UCSD-AML1 (cell line): ENCODE measurements around the gene PTPRC.
A peak's percentile ranks its signal among the peaks of the same experiment; 100 is the strongest.

ENCODE experiments used
- DNase-seq: peaks from one replicate; lab custom pipeline; 2025; ENCODE audit not compliant: unreplicated experiment; lab: John Stamatoyannopoulos, UW

The PTPRC gene

DNA sequence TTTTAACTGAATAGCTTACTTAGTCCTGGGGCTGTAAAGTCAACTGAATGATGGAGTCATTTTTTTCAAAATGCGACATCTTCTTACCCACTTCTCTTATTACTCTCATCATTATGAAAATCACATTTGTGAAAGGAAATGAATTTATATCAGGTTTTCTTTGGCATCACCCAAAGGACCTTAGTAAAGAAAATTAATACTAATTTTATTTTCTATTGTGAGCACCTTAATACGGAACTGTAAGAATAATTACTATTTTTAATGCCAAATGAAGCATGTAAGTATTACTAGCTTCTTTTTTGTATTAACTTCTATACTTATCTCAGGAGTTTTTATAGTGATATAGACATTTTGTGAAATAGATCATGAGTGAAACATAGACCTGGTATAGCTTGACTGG lies 30.9 kb downstream of the PTPRC start:
- no peak for DNase-seq

DNA sequence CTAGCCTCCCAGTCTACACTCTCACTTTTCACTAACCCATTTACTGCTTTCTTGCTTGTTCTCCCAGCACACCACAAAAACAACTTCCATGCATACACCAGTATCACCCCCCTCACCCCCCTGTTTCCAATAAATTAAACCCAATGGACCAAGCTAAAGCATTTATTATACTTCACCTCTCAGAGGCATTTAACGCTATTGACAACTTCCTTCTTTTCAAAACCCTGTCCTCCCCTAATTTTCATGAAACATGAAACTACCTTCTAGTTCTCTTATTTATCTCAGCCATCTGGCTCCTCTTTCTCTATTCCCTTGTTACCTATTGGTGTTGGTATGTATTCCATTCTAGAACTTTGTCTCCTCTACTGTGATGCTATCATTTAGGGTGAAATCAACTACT lies 32.3 kb downstream of the PTPRC start:
- DNase-seq, result no peak

DNA sequence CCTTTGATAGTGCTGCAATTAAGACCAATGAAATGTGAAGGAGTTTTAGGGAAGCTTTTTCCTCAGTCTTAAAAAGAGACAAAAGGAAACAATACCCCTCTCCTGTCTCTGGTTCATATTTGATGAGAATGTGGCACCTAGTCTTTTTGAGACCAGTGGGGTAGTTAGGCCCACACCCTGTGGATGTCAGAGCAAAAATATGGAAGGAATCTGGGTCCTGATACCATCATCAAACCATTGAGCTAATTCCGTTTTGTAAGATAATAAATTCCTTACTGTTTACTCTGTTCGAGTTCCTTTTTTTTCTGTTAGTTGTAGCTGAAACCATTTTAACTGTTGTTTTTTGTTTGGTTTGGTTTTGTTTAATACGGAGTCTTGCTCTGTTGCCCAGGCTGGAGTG lies 33.3 kb downstream of the PTPRC start:
- no peak for DNase-seq

DNA sequence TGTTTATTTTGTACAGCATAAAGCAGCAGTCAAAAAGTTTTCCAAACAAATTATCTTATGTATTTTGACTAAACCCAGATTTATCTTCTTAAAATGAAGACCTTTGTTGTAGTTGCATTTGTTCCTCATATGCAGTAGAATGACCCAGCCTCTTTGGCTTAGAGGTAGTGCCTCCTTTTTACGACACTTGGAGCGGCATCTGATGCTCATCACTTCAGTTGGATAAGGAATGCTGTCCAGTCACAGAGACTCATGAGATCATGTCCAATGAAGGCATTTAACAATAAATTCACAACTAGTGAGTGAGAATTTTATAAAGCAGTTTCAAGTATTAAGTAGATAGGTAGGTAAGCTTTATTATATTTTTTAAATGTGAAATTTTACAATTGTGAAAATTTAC lies 35.2 kb downstream of the PTPRC start:
- DNase-seq, result no peak

DNA sequence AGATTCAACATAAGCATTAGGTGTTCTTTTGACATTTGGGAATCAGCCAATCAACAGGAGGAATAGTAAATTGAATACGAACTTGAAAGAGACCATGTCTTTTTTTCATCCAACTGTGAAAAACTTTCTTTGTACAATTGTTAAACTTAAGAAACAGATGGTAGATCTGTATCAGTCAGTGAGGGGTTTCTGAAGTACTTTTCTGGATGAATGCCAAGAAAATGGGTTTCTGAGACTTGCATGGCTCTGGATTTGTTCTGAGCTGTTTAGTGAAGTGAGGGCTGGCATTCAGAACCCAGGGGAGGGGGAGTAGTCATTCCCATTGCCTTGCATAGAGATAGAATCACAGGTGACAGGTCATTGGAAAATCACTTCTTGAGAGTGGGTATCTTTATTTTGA lies 37.4 kb downstream of the PTPRC start:
- DNase-seq, result no peak

DNA sequence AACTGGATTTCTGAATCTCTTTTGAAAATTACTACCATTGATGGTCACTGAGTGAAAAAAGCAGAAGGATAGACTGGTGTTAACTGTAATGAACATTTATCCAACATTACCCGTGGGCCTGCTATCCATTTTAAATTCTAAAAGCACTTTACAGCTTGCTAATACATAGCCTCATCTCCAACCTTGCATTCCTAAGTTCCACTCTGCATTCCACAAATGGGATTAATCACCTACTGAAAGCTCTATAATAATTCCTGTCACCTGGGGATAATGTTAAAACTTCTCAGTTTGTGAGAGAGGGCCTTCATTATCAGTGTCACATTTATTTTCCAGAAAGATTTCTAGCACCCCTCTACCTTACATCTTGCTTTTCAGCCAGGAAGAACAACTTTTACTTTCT lies 38.2 kb downstream of the PTPRC start:
- no peak for DNase-seq

DNA sequence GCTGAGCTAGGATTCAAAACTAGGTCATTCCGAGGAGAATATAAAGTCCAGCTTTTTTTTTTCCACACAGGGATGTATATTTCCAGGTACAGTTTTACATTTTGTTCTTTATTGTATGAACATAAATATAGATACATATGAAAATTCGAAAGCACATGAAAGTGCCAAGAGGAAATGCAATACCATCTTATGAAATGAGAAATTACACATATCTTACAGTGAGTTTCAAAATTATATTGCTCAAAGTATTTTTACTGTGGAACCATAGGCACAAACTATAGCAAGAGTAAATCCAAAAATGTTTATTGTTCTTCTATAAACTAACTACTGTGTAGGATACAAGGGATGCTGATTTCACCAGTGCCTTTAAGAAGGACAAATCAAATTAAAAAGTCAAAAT lies 39.0 kb downstream of the PTPRC start:
- no peak for DNase-seq

DNA sequence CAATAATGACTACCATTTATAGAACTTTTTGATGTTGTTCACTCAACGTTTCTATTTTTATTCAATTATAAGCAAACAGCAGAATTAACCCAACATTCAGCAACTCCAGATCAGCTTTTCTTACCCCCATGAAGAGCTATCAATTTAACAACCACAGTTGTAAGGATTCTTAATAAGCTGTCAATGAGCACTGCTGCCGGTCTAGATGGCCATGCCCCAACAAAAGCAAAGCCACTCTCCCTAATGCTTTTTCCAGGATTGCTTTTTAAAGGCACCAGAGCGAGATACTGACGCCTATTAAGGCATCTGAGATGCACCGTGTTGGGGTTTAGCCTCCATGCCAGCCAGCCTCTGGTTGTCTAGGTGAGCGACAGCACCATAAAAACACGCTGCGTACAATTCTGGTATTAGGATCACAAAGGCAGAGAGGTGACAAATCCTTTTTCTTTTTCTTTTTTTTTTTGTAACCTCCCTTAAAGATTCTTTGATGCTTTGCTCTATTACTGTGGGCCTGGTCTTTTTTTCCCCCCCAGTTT lies 39.5 kb downstream of the PTPRC start:
- DNase-seq, result no peak

DNA sequence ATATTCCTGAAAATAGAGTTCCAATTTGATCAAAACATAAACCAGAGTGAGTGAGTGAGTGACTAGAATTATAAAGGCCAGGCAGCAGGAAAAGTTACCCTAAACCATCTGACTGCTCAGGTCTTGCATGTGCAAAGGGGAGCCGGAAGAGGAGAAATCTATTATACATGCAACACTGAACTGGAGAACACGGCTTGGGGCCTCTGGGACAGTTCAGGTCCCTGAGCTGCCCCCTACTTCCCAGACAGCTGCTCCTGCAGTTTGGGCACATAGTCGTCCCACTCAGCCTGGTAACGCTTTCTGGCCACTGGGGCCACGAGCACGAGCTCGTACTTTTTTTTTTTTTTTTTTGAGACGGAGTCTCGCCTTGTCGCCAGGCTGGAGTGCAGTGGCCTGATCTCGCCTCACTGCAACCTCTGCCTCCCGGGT lies 40.1 kb downstream of the PTPRC start:
- DNase-seq, result peak; percentile 7

DNA sequence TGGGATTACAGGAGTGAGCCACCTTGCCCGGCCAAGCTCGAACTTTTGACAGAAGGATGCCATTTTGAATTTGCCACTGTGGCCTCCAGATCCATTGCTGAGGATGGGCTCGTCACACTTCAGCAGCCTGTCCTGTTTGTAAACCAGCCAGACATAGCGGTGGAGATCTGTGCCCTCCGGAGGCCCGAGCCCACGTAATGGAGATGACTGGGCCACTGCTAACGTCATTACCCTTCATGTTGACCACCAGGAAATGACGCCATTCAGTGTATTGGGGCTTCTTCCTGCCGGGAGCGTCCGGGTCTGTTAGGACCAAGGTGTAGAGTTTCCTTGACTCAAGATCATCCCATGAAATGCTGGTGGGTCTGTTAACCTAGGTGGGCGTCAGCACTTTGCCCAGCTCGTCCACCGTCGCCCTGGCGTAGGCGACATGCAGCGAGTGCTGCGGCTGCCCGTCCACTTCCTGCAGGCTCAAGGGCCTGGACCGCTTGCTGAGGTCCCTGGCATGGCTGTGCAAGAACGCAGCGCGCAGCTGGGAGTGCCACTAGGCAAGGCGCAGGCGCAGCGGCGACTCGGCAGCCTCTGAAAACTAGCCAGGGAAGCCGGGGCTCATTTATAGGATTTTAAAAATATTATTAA lies 40.8 kb downstream of the PTPRC start:
- peak; percentile 5 for DNase-seq

DNA sequence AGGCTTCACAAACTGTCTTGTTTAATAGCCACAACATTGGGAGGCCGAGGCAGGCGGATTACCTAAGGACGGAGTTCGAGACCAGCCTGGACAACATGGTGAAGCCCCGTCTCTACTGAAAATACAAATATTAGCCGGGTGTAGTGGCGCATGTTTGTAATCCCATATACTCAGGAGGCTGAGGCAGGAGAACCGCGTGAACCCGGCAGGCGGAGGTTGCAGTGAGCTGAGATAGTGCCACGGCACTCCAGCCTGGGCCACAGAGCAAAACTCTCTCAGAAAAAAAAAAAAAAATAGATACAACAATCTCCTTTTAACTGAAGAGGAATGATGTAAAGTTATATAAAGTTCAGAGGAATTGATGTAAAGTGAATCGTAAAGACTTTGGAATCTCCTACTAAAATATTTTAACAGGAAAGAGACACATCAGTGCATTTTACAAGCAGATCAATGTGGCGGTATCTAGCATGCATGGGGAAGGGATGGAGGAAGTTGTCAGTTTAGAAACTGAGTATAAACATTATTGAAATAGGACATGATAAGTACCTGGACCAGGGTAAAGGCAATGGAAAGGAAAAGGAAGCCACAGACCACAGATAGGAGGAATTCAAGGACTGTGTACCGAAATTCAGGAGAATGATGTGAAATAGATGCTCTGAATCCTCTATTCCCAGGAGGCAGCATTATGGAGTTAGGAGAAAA lies 41.5 kb downstream of the PTPRC start:
- DNase-seq, result peak; percentile 5

DNA sequence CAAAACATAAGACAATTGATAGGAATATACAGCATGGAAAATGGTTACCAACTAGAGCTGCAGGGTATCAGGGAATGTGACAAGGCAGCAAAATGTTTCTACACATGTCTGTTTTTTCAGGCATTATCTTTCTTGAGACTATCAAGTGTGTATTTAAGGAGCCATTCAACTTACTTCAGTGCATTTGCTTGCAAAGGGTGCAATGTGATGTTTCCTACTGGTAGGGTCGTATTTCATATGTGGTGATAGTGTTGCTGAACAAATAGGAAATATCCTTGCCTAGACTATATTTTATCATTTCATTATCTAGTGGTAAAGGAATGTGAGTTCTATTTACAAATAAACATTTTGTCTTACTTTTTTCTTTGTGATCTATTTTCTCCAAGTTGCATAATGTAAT lies 42.4 kb downstream of the PTPRC start:
- DNase-seq, result no peak

DNA sequence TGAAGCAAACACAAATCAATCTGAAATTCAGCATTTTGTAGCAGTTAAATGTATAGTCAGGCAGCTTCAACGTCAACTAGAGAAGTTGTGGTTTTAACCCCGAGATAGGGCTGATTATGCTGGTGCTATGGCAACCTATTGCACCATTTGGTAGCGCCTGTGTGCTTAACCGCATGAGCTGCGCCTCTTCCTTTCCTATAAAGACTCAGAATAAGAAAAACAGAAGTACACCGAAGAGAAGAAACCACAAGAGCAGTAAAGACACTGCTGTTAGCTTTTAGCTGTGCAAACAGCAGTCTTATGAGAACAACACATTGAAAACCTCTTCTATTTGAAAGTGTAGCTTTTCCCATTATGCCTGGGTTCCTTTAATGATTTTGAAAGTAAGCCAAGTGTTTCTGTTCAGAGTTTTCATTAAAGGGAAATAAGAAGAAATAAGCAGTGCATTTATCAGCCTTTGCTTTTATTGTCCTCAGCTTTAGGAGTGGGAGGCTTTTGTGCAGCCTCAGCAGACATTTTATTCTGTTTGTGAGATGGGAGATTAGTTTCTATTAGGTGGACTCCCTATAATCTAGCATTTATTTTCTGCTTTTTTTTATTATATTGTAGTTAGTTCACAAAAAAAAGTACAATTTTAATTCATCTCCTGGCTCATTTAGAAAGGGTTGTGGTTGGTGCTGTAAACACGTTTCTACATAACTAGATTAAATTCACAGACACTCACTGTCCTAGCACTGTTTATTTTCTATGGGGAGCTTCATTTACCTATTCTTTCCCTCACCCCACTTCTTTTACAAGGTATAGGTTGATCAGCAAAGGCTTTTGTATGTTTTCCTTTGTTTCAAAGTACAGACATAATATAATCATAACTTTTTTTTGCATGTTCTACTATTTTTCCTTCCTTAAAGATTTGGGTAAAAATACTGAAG lies 43.3 kb downstream of the PTPRC start:
- peak; percentile 75 for DNase-seq

DNA sequence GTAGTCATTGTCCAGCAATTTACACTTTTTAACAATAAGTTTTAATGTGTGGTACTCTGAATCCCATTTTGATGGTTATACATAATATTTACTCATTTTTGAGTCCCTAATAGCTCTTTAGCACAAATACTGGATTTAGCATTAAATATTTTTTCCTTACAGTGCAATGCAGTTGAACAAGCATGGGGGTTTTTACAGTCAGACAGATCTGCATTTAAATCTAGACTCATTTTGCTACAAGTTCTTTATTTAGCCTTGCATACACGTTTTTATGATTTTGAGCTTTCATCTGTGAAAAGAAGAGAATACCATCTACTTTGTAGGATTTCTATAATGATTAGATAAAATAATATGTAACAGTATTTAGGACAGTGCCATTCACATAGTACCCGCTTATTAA lies 44.0 kb downstream of the PTPRC start:
- no peak for DNase-seq

DNA sequence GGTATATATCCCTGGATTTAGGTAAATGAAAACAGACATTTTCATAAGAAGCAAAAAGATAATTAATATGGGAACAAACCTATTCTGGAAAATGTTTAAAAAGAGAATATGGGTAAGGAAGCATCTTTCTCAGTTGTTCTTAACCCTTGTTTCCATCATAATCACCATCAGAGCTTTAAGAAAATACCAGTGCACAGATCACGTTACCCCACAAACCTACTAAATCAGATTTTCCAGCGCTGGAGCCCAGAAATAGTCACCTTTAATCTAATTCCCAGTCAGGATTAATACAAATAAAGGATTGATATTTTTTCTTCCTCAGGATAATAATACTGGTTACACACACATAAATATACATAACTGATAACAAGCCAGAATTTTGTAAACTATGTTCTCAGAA lies 44.6 kb downstream of the PTPRC start:
- DNase-seq, result no peak

DNA sequence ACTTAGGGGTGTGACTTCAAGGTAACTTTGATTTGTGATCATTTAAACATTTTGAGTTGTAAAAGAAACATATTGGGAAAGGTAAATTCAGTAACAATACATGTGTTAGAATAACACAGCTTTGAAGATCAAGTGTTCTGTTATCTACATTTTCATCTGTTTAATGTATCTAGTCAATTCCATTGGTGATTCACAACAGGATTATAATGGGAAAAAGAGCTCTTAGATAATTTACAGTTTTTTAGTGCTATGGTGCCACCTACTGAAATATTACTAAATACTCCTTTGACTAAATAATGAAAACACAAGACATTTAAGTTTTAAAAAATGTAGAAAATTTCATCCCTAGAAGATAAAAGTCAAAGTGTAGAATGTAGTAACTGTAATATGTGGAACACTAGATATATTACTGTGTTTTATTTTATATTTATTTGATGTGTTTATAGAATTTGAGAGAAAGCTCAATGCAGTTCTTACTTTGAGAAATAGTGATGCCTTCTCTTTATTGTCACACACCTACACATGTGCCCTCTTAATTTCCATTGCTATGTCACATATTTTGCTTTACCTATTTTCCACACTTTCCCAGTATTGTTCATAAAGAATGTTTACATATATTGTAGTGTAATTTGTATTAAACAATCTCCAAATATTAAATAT lies 47.4 kb downstream of the PTPRC start:
- peak; percentile 2 for DNase-seq

DNA sequence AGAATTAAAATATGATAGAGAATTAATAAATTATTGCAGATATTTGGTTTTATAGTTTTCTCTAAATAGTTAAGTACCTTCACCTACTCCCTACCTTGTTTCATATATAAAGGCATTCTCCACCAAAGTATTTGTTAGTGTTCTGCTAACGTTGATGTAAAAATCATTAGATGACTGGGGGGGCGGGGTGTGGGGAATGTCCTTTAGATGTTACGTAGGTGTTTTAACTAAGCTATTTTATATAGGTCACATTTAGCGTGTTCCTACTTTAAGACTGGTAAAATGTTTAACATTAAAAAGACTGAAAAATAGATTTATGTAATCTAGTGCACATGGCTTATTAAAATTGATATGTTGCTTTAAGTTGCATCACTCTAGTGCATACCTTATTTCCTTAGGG lies 48.6 kb downstream of the PTPRC start:
- no peak for DNase-seq

DNA sequence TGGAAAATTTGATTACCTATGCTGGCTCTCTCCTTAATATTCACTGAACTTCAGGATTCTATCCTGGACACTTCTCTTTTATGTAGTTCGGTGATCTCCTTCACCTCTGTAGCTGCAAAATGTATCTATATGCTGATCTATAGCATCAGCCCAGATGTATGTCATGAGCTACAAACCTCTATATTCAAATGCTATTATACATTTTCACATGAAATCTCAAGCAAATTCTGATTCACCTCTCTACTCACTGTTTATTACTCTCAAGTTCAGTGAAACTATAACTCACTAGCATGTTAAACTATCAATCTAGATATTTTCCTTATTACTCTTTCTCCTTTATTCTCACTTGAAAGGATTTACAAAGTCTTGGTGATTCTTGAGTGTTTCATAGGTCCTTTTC lies 52.2 kb downstream of the PTPRC start:
- no peak for DNase-seq

DNA sequence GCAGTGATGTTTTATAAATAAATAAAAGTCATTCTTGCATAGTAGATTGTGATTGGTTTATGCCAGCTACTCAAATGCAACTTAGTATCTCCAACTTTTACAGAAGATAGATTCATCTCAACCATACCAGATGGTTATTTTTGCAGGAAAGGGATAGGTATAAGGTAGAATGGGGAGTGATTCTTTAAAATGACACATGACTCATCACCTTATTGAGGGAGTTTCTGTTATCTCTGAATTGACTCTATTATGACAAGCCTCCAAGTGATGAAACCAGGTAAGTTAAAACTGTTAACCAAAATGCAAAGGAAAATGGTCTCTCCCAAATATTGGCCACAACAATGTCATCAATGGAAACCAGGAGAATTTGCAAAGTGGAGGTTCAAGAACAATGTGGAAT lies 54.5 kb downstream of the PTPRC start:
- no peak for DNase-seq

DNA sequence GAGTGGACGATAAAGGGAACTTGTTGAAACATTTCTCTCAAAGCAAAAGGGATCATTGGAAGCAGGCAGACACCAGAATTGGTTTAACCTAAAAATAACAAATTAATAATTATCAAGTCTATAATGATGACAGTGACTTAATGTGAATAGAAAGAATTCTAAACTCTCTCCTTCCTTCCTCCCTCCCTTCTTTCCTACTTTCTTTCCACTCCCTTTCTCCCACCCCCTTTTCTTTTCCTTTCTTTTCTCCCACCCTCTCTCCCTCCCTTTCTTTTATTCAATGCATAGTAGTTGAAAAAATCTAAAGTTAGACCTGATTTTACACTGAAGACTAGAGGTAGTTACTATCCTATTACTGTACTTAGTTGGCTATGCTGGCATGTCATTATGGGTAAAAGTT lies 55.7 kb downstream of the PTPRC start:
- DNase-seq, result no peak

DNA sequence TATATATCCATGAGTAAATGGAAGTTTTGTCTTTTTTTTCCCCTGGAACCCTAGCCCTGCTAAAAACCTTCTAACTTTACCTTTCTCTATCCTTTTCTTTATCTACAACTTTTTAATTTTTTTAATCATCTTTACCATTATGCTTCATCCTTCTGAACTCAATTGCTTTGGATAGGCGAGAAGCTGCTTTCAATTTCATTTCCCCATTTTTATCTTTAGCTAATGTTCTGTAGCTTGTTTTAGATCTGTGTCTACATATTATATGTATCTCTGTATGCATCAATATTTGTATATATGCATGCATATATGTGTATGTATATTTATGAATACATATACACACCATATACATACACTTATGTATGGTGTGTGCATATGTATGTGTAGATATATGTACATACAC lies 57.4 kb downstream of the PTPRC start:
- DNase-seq, result no peak
